ENCODE measurements around the gene RCC1.
"Not testable (repeated sequence)": the region's sequence is repeated elsewhere in the genome, so short reads cannot be mapped to it uniquely, and the experiment has no call there.

The RCC1 gene

GRCh38 chr1:28565040-28565439 is 59.2 kb downstream of the RCC1 start:
- WGBS (ENCODE audit: extremely low coverage, insufficient coverage, low lambda C conversion rate), result no CpG with 5 or more reads among the region's 7 CpGs
- H3K23ac ChIP-seq (ENCODE audit: low read length), result no peak overlapping the region
- no peak overlapping the region for H3K4ac ChIP-seq (ENCODE audit: low read depth, low read length)
- H3K27ac ChIP-seq (ENCODE audit: low read depth, low read length), result no peak overlapping the region
- H2BK5ac ChIP-seq (ENCODE audit: low read length), result no peak overlapping the region
- H2BK120ac ChIP-seq (ENCODE audit: low read depth, low read length), result no peak overlapping the region
- no peak overlapping the region for H3K9ac ChIP-seq (ENCODE audit: low read length)
- H3K4me3 ChIP-seq (ENCODE audit: low read length), result no peak overlapping the region
- H4K5ac ChIP-seq (ENCODE audit: low read length), result no peak overlapping the region
- no peak overlapping the region for H2BK15ac ChIP-seq (replicated peaks; ENCODE audit: low read depth)
- no peak overlapping the region for H3K4me2 ChIP-seq (ENCODE audit: low read length)
- H3K79me1 ChIP-seq (ENCODE audit: low read length), result no peaks in the 10 kb centered on the region
- peaks cover 18% of the 10 kb centered on the region for H3K36me3 ChIP-seq (ENCODE audit: control insufficient read depth, insufficient read depth, low read length)
- DNase-seq, result no peak
- no peak overlapping the region for H4K8ac ChIP-seq (ENCODE audit: low read depth, low read length)
- H3K18ac ChIP-seq (ENCODE audit: low read length), result no peak overlapping the region
- no peak overlapping the region for H3K56ac ChIP-seq (ENCODE audit: low read length)
- H3K4me1 ChIP-seq (ENCODE audit: control insufficient read depth, low read depth, low read length), result no peaks in the 10 kb centered on the region
- H3K27me3 ChIP-seq (ENCODE audit: insufficient read depth, low read length, poor library complexity), result no peaks in the 10 kb centered on the region
- no peaks in the 10 kb centered on the region for H3K79me2 ChIP-seq (ENCODE audit: control insufficient read depth, insufficient read depth, low read length)
- no peak overlapping the region for H2AK5ac ChIP-seq (ENCODE audit: low read length)

DNA sequence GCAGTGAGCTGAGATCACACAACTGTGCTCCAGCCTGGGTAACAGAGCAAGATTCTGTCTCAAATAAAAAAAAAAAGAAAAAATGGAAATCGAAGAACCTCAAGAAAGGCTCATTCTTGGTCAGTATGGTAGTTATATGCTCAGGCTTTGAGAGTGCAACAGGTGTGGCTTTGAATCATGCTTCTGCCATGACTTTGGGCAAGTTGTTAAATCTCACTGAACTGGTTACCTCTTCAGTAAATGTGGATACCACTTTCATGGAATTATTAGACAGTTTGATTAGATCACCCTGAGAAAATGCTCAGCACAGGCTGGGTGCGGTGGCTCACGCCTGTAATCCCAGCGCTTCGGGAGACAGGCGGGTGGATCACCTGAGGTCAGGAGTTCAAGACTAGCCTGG is 59.9 kb downstream of the RCC1 start:
- Histone ChIP-seq H3K27me3 (ENCODE audit: insufficient read depth, low read length, poor library complexity) (no peaks in the 10 kb centered on the region), H2BK120ac (ENCODE audit: low read depth, low read length) (no peak overlapping the region), H3K23ac (ENCODE audit: low read length) (no peak overlapping the region), H3K36me3 (ENCODE audit: control insufficient read depth, insufficient read depth, low read length) (peaks cover 17% of the 10 kb centered on the region), H3K4ac (ENCODE audit: low read depth, low read length) (no peak overlapping the region), H2BK5ac (ENCODE audit: low read length) (no peak overlapping the region), H3K27ac (ENCODE audit: low read depth, low read length) (no peak overlapping the region), H3K18ac (ENCODE audit: low read length) (no peak overlapping the region), H4K5ac (ENCODE audit: low read length) (no peak overlapping the region), H3K4me3 (ENCODE audit: low read length) (no peak overlapping the region), H4K8ac (ENCODE audit: low read depth, low read length) (no peak overlapping the region), H2BK15ac (replicated peaks; ENCODE audit: low read depth) (no peak overlapping the region), H3K56ac (ENCODE audit: low read length) (no peak overlapping the region), H2AK5ac (ENCODE audit: low read length) (no peak overlapping the region), H3K4me1 (ENCODE audit: control insufficient read depth, low read depth, low read length) (no peaks in the 10 kb centered on the region), H3K9ac (ENCODE audit: low read length) (no peak overlapping the region), H3K79me2 (ENCODE audit: control insufficient read depth, insufficient read depth, low read length) (no peaks in the 10 kb centered on the region), H3K79me1 (ENCODE audit: low read length) (no peaks in the 10 kb centered on the region), H3K4me2 (ENCODE audit: low read length) (no peak overlapping the region)
- DNase-seq, result no peak
- no CpG with 5 or more reads among the region's 6 CpGs for whole genome bisulfite sequencing (ENCODE audit: extremely low coverage, insufficient coverage, low lambda C conversion rate)

- Histone ChIP-seq H3K9ac (ENCODE audit: low read length) (no peak overlapping the region), H3K4me3 (ENCODE audit: low read length) (no peak overlapping the region), H2BK5ac (ENCODE audit: low read length) (no peak overlapping the region), H3K79me2 (ENCODE audit: control insufficient read depth, insufficient read depth, low read length) (no peaks in the 10 kb centered on the region), H3K27me3 (ENCODE audit: insufficient read depth, low read length, poor library complexity) (no peaks in the 10 kb centered on the region), H3K36me3 (ENCODE audit: control insufficient read depth, insufficient read depth, low read length) (peaks cover 14% of the 10 kb centered on the region), H3K4ac (ENCODE audit: low read depth, low read length) (no peak overlapping the region), H3K27ac (ENCODE audit: low read depth, low read length) (no peak overlapping the region), H3K79me1 (ENCODE audit: low read length) (no peaks in the 10 kb centered on the region), H3K23ac (ENCODE audit: low read length) (no peak overlapping the region), H2BK15ac (replicated peaks; ENCODE audit: low read depth) (no peak overlapping the region), H3K56ac (ENCODE audit: low read length) (no peak overlapping the region), H3K18ac (ENCODE audit: low read length) (no peak overlapping the region), H4K8ac (ENCODE audit: low read depth, low read length) (no peak overlapping the region), H2BK120ac (ENCODE audit: low read depth, low read length) (no peak overlapping the region), H2AK5ac (ENCODE audit: low read length) (no peak overlapping the region), H3K4me2 (ENCODE audit: low read length) (no peak overlapping the region), H3K4me1 (ENCODE audit: control insufficient read depth, low read depth, low read length) (no peaks in the 10 kb centered on the region), H4K5ac (ENCODE audit: low read length) (no peak overlapping the region)
- no CpG with 5 or more reads among the region's 2 CpGs for WGBS (ENCODE audit: extremely low coverage, insufficient coverage, low lambda C conversion rate)
- no peak for DNase-seq
Measured at GRCh38 chr1:28566931-28567330, 61.1 kb downstream of the RCC1 start.

- Histone ChIP-seq H2BK15ac (replicated peaks; ENCODE audit: low read depth) (no peak overlapping the region), H3K79me1 (ENCODE audit: low read length) (no peaks in the 10 kb centered on the region), H3K4ac (ENCODE audit: low read depth, low read length) (no peak overlapping the region), H2BK120ac (ENCODE audit: low read depth, low read length) (no peak overlapping the region), H3K56ac (ENCODE audit: low read length) (no peak overlapping the region), H3K23ac (ENCODE audit: low read length) (no peak overlapping the region), H3K36me3 (ENCODE audit: control insufficient read depth, insufficient read depth, low read length) (peaks cover 8% of the 10 kb centered on the region), H3K27me3 (ENCODE audit: insufficient read depth, low read length, poor library complexity) (no peaks in the 10 kb centered on the region), H3K27ac (ENCODE audit: low read depth, low read length) (no peak overlapping the region), H4K8ac (ENCODE audit: low read depth, low read length) (no peak overlapping the region), H3K79me2 (ENCODE audit: control insufficient read depth, insufficient read depth, low read length) (no peaks in the 10 kb centered on the region), H3K18ac (ENCODE audit: low read length) (no peak overlapping the region), H2BK5ac (ENCODE audit: low read length) (no peak overlapping the region), H3K4me2 (ENCODE audit: low read length) (no peak overlapping the region), H3K4me1 (ENCODE audit: control insufficient read depth, low read depth, low read length) (no peaks in the 10 kb centered on the region), H4K5ac (ENCODE audit: low read length) (no peak overlapping the region), H3K9ac (ENCODE audit: low read length) (no peak overlapping the region), H3K4me3 (ENCODE audit: low read length) (no peak overlapping the region), H2AK5ac (ENCODE audit: low read length) (no peak overlapping the region)
- DNase-seq, result no peak
- WGBS (ENCODE audit: extremely low coverage, insufficient coverage, low lambda C conversion rate), result no CpG with 5 or more reads among the region's 4 CpGs
Measured at GRCh38 chr1:28571911-28572310, 66.1 kb downstream of the RCC1 start.

- H3K4me3 ChIP-seq (ENCODE audit: low read length); H3K4me2 ChIP-seq (ENCODE audit: low read length); H3K79me1 ChIP-seq (ENCODE audit: low read length); H4K5ac ChIP-seq (ENCODE audit: low read length); H3K36me3 ChIP-seq (ENCODE audit: control insufficient read depth, insufficient read depth, low read length); H4K8ac ChIP-seq (ENCODE audit: low read depth, low read length); H3K9ac ChIP-seq (ENCODE audit: low read length); DNase-seq; H2BK15ac ChIP-seq (replicated peaks; ENCODE audit: low read depth); H2BK120ac ChIP-seq (ENCODE audit: low read depth, low read length); H3K27ac ChIP-seq (ENCODE audit: low read depth, low read length); H3K4me1 ChIP-seq (ENCODE audit: control insufficient read depth, low read depth, low read length); H3K56ac ChIP-seq (ENCODE audit: low read length); H2BK5ac ChIP-seq (ENCODE audit: low read length); H3K27me3 ChIP-seq (ENCODE audit: insufficient read depth, low read length, poor library complexity); H3K18ac ChIP-seq (ENCODE audit: low read length); H3K4ac ChIP-seq (ENCODE audit: low read depth, low read length); H3K23ac ChIP-seq (ENCODE audit: low read length); H2AK5ac ChIP-seq (ENCODE audit: low read length); H3K79me2 ChIP-seq (ENCODE audit: control insufficient read depth, insufficient read depth, low read length): not testable (repeated sequence)
- WGBS (ENCODE audit: extremely low coverage, insufficient coverage, low lambda C conversion rate), result no CpG with 5 or more reads among the region's 12 CpGs
Measured at GRCh38 chr1:28572891-28573290, 67.0 kb downstream of the RCC1 start.

GRCh38 chr1:28573564-28573963 is 67.7 kb downstream of the RCC1 start:
- Histone ChIP-seq H2BK120ac (ENCODE audit: low read depth, low read length) (no peak overlapping the region), H3K4ac (ENCODE audit: low read depth, low read length) (no peak overlapping the region), H3K56ac (ENCODE audit: low read length) (no peak overlapping the region), H3K4me2 (ENCODE audit: low read length) (no peak overlapping the region), H4K5ac (ENCODE audit: low read length) (no peak overlapping the region), H3K23ac (ENCODE audit: low read length) (no peak overlapping the region), H3K27me3 (ENCODE audit: insufficient read depth, low read length, poor library complexity) (no peaks in the 10 kb centered on the region), H4K8ac (ENCODE audit: low read depth, low read length) (no peak overlapping the region), H3K79me1 (ENCODE audit: low read length) (no peaks in the 10 kb centered on the region), H3K9ac (ENCODE audit: low read length) (no peak overlapping the region), H3K4me1 (ENCODE audit: control insufficient read depth, low read depth, low read length) (no peaks in the 10 kb centered on the region), H2AK5ac (ENCODE audit: low read length) (no peak overlapping the region), H3K18ac (ENCODE audit: low read length) (no peak overlapping the region), H2BK15ac (replicated peaks; ENCODE audit: low read depth) (no peak overlapping the region), H3K79me2 (ENCODE audit: control insufficient read depth, insufficient read depth, low read length) (no peaks in the 10 kb centered on the region), H3K27ac (ENCODE audit: low read depth, low read length) (no peak overlapping the region), H3K4me3 (ENCODE audit: low read length) (no peak overlapping the region), H2BK5ac (ENCODE audit: low read length) (no peak overlapping the region), H3K36me3 (ENCODE audit: control insufficient read depth, insufficient read depth, low read length) (peaks cover 7% of the 10 kb centered on the region)
- no CpG with 5 or more reads among the region's 11 CpGs for WGBS (ENCODE audit: extremely low coverage, insufficient coverage, low lambda C conversion rate)
- no peak for DNase-seq

All from mesendoderm (in vitro differentiated cells).